ENCODE data around the gene ABCD3.

Gene ABCD3

DNA sequence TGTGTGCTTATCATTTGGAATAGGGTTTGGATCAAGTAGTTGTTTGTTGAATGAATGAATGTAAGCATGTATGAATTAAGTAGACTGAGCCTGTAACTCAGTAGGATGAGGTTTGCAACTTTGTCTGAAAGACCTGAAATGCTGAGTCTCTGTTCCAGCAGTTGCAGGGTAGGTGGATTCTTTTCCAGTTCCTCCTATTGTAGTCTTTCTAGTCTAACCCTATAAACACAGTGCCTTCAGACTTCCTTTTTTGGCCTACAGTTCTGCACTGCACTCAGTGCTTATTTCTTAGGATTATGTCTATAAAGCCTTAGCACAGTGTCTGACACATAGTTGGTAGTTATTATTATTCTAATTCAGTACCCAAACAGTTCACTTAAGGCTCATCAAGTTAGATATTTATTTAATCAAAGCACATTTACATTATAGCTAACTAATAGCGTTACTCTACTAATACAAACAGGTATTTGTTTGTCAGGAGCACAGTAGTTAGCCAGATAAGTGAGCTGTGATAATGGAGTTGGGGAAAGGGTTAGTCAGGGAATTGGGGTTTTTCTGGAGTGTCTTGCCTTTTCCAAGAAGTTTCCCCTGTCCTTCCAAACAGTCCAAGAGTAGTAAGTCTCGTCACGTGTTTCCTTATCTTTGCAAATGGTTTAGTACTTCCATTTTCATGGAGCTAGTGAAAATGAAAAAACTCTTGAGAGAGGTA, 45.0 kb downstream of the ABCD3 start:
- Histone ChIP-seq H3K4me1 (no peaks in the 10 kb centered on the region), H3K4me3 (no peak overlapping the region), H3K27me3 (no peaks in the 10 kb centered on the region), H3K4me2 (no peak overlapping the region), H3K9me3 (no peaks in the 10 kb centered on the region), H3K36me3 (peaks cover 13% of the 10 kb centered on the region), H4K20me1 (no peaks in the 10 kb centered on the region), H3K9ac (no peak overlapping the region), H3K27ac (no peak overlapping the region)
- no peak for TF ChIP-seq Cebpa-rat (IDR thresholded peaks at IDR 0.05)

DNA sequence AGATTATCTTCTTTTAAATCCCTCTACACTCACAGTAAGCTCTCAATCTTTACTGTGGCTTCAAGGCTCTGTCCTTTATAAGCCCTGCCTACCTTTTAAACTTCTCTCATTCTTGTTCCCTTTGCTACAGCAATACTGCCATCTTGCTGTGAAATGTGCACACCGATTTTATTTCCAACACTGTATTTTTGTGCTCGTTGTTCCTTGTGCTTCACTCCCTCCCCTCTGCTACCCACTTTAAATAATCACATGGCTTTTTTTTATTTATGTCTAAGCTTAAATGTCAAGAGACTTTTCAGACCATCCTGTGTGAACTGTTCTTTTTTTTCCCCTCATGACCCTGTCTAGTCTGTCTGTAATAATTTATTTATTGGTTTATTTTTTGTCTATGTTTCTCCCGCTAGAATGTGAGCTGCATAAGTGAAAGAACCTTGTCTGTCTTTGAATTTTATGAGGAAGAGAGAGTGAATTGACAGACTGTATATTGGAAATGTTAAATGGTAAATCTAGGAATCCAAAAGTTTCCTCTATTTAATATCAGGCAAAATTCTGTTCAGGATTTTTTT, 45.7 kb downstream of the ABCD3 start:
- no peak overlapping the region for H3K4me2 ChIP-seq
- H3K4me3 ChIP-seq = no peak overlapping the region
- no peaks in the 10 kb centered on the region for H3K9me3 ChIP-seq
- H3K9ac ChIP-seq = no peak overlapping the region
- no peaks in the 10 kb centered on the region for H3K4me1 ChIP-seq
- peaks cover 13% of the 10 kb centered on the region for H3K36me3 ChIP-seq
- no peaks in the 10 kb centered on the region for H3K27me3 ChIP-seq
- no peak for TF ChIP-seq Cebpa-rat (IDR thresholded peaks at IDR 0.05)
- H4K20me1 ChIP-seq = no peaks in the 10 kb centered on the region
- H3K27ac ChIP-seq = no peak overlapping the region

- Histone ChIP-seq H3K4me2 (no peak overlapping the region), H3K36me3 (peaks cover 9% of the 10 kb centered on the region)
These were observed 50.5 kb downstream of the ABCD3 start for GRCh38 chr1:94468708-94469107.

DNA sequence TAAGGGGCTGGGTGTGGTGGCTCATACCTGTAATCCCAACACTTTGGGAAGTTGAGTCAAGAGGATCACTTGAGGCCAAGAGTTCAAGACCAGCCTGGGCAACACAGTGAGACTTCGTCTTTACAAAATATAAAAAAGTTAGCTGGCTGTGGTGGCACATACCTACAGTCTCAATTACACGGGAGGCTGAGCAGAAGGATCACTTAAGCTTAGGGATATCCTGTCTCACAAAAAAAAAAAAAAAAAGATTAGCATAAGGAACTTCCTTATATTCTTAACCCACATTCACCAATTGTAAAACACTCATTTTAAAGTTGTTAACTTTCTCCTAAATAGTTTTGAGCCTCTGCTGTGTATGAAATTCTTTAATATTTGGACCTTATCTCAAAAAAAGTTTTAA, 53.1 kb downstream of the ABCD3 start:
- Histone ChIP-seq H4K20me1 (no peaks in the 10 kb centered on the region), H3K36me3 (peaks cover 4% of the 10 kb centered on the region), H3K27me3 (no peaks in the 10 kb centered on the region), H3K4me1 (no peaks in the 10 kb centered on the region), H3K9me3 (no peaks in the 10 kb centered on the region), H3K27ac (no peak overlapping the region), H3K4me3 (no peak overlapping the region), H3K9ac (no peak overlapping the region), H3K4me2 (no peak overlapping the region)
- no peak for TF ChIP-seq Cebpa-rat (IDR thresholded peaks at IDR 0.05)

More at GRCh38 chr1:94468708-94469107, 50.5 kb downstream of the ABCD3 start:
- Histone ChIP-seq H3K9me3 (no peaks in the 10 kb centered on the region), H3K4me1 (no peaks in the 10 kb centered on the region), H3K27me3 (no peaks in the 10 kb centered on the region), H3K4me3 (no peak overlapping the region), H3K9ac (no peak overlapping the region), H4K20me1 (no peaks in the 10 kb centered on the region), H3K27ac (no peak overlapping the region)
- no peak for TF ChIP-seq Cebpa-rat (IDR thresholded peaks at IDR 0.05)

- no peak overlapping the region for H3K9ac ChIP-seq
- H3K9me3 ChIP-seq = no peaks in the 10 kb centered on the region
- H3K27me3 ChIP-seq = no peaks in the 10 kb centered on the region
- H3K4me1 ChIP-seq = no peaks in the 10 kb centered on the region
- TF ChIP-seq Cebpa-rat (IDR thresholded peaks at IDR 0.05) = no peak
- no peak overlapping the region for H3K4me3 ChIP-seq
- H3K27ac ChIP-seq = no peak overlapping the region
- no peaks in the 10 kb centered on the region for H4K20me1 ChIP-seq
- H3K4me2 ChIP-seq = no peak overlapping the region
- peaks cover 17% of the 10 kb centered on the region for H3K36me3 ChIP-seq
These were observed 57.0 kb downstream of the ABCD3 start for GRCh38 chr1:94475232-94475631.

DNA sequence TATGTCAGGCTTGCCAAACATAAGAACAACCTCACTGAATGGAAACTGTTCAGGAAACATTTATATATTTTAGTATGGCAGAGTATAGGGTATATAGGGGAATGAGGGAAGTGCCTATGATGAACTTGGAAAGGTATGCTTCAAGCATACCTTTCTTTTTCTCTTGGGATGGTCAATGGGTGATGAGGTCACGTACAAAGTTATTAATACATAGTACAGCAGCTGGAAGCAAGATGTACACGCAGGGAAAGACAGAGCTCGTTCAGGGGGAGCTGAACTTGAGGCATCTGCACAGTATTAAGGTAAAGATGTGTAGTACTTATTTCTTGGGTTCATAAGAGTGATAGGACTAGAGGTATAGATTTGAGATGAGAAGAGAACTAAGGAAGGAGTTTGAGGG, 61.5 kb downstream of the ABCD3 start:
- Histone ChIP-seq H4K20me1 (no peaks in the 10 kb centered on the region), H3K9me3 (no peaks in the 10 kb centered on the region), H3K27me3 (no peaks in the 10 kb centered on the region), H3K4me1 (no peaks in the 10 kb centered on the region), H3K9ac (no peak overlapping the region), H3K27ac (no peak overlapping the region), H3K4me3 (no peak overlapping the region), H3K36me3 (peaks cover 31% of the 10 kb centered on the region), H3K4me2 (no peak overlapping the region)
- no peak for TF ChIP-seq Cebpa-rat (IDR thresholded peaks at IDR 0.05)

DNA sequence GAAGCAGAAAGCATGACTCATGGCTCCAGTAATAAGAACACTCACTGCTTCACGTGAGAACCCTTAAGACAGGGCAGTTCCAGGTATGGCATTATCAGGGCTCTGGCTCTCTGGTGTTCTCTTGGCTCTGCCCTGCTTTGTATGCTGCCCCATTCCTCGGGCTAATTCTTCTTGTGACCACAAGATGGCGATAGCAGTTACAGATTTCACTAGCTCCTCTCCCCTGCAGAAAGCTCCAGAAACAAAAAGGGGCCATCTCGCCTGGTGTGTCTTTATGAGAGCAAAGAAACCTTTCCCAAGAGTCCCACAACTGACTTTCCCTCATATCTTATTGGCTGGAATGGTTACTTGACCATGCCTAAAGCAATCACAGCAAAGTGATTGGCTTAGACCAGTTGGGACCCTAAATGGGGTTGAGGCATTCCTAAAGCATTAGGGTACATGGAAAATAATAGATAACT, 63.3 kb downstream of the ABCD3 start:
- Histone ChIP-seq H3K9ac (no peak overlapping the region), H3K9me3 (no peaks in the 10 kb centered on the region), H3K27me3 (no peaks in the 10 kb centered on the region), H3K36me3 (peaks cover 25% of the 10 kb centered on the region), H3K27ac (no peak overlapping the region), H3K4me2 (no peak overlapping the region), H4K20me1 (no peaks in the 10 kb centered on the region), H3K4me1 (no peaks in the 10 kb centered on the region), H3K4me3 (no peak overlapping the region)
- TF ChIP-seq Cebpa-rat (IDR thresholded peaks at IDR 0.05) = no peak

DNA sequence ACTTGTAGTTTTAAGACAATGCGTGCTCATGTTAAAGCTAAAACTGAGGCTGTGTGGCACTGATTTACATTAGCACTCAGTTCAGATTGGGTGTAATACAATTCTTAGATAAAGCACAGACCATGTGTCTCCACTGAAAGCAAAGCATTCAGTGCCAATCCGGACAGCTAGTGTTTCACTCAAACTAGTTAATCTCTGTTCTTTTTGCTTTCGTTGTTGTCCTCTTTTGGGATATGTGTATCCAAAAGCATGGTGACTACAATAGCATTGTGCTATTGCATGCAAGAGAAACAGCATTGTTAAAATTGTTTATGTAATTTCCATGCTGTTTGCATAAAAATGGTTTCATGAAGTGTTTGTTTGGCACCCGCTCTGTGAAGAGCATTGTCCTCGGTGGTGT, 68.8 kb downstream of the ABCD3 start:
- Histone ChIP-seq H3K9ac (no peak overlapping the region), H3K4me3 (no peak overlapping the region), H3K4me1 (no peaks in the 10 kb centered on the region), H3K27ac (no peak overlapping the region), H3K27me3 (no peaks in the 10 kb centered on the region), H3K36me3 (peaks cover 25% of the 10 kb centered on the region), H3K9me3 (no peaks in the 10 kb centered on the region), H4K20me1 (no peaks in the 10 kb centered on the region), H3K4me2 (no peak overlapping the region)
- TF ChIP-seq Cebpa-rat (IDR thresholded peaks at IDR 0.05) = no peak

DNA sequence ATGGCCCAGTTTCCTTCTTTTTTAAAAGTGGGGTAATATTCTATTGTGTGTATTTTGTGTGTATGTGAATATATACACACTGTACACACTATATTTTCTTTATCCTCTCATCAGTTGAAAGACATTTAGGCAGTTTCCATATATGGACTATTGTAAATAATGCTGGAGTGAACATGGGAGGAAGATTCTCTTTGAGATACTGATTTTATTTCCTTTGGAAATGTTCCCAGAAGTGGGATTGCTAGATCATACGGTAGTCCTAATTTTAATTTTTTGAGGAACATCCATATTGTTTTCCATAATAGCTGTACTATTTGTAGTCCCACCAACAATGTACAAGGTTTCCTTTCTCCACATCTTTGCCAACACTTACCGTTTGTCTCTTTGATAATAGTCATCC, 72.4 kb downstream of the ABCD3 start:
- Histone ChIP-seq H3K4me1 (no peaks in the 10 kb centered on the region), H3K27ac (no peak overlapping the region), H4K20me1 (no peaks in the 10 kb centered on the region), H3K4me2 (no peak overlapping the region), H3K4me3 (no peak overlapping the region), H3K9ac (no peak overlapping the region), H3K9me3 (no peaks in the 10 kb centered on the region), H3K36me3 (peaks cover 17% of the 10 kb centered on the region), H3K27me3 (no peaks in the 10 kb centered on the region)
- TF ChIP-seq Cebpa-rat (IDR thresholded peaks at IDR 0.05) = no peak

GRCh38 chr1:94496076-94496755, 78.0 kb downstream of the ABCD3 start:
- H3K27ac ChIP-seq = no peak overlapping the region
- no peak overlapping the region for H3K4me2 ChIP-seq
- H4K20me1 ChIP-seq = no peaks in the 10 kb centered on the region
- H3K27me3 ChIP-seq = no peaks in the 10 kb centered on the region
- no peak overlapping the region for H3K9ac ChIP-seq
- no peaks in the 10 kb centered on the region for H3K4me1 ChIP-seq
- TF ChIP-seq Cebpa-rat (IDR thresholded peaks at IDR 0.05) = no peak
- H3K9me3 ChIP-seq = no peaks in the 10 kb centered on the region
- H3K4me3 ChIP-seq = no peak overlapping the region
- peaks cover 29% of the 10 kb centered on the region for H3K36me3 ChIP-seq
